HEK293 (cell line): ENCODE measurements around the gene RPEL1.

ENCODE experiments used
- CTCF ChIP-seq: fragments of 450-650 bp; formaldehyde crosslinking; IDR thresholded peaks from 2 replicates; pipeline ENCODE4 v1.5.1; 2016; ENCODE audit warnings: missing biosample characterization, missing genetic modification characterization
- PRDM6 ChIP-seq: fragments of 450-650 bp; formaldehyde crosslinking; IDR thresholded peaks from 2 replicates; pipeline ENCODE4 v1.5.1; 2017; ENCODE audit warnings: missing biosample characterization, missing genetic modification characterization
- YY1 ChIP-seq: fragments of 450-650 bp; formaldehyde crosslinking; IDR thresholded peaks from 2 replicates; pipeline ENCODE4 v1.5.1; 2018; ENCODE audit warnings: missing biosample characterization, missing genetic modification characterization
- ZBTB17 ChIP-seq: fragments of 450-650 bp; formaldehyde crosslinking; IDR thresholded peaks from 2 replicates; pipeline ENCODE4 v1.5.1; 2016; ENCODE audit warnings: missing biosample characterization, missing genetic modification characterization
- ZNF335 ChIP-seq: fragments of 450-650 bp; formaldehyde crosslinking; conservative IDR thresholded peaks from 2 replicates; pipeline ENCODE4 v1.5.1; 2016; ENCODE audit warnings: missing biosample characterization, missing genetic modification characterization
- ZNF350 ChIP-seq: fragments of 450-650 bp; formaldehyde crosslinking; IDR thresholded peaks from 2 replicates; pipeline ENCODE4 v1.5.0; 2017; ENCODE audit warnings: missing biosample characterization, mild to moderate bottlenecking, missing genetic modification characterization
- ZNF580 ChIP-seq: fragments of 450-650 bp; formaldehyde crosslinking; IDR thresholded peaks from 2 replicates; pipeline ENCODE4 v1.5.1; 2016; ENCODE audit warnings: missing biosample characterization, missing genetic modification characterization
- ZNF768 ChIP-seq: fragments of 450-650 bp; formaldehyde crosslinking; IDR thresholded peaks from 2 replicates; pipeline ENCODE4 v1.5.1; 2018; ENCODE audit warnings: missing biosample characterization, mild to moderate bottlenecking, missing genetic modification characterization
- ZNF776 ChIP-seq: fragments of 450-650 bp; formaldehyde crosslinking; IDR thresholded peaks from 2 replicates; pipeline ENCODE4 v1.5.0; 2017; ENCODE audit warnings: missing biosample characterization, missing genetic modification characterization, borderline replicate concordance
- ZNF777 ChIP-seq: fragments of 450-650 bp; formaldehyde crosslinking; IDR thresholded peaks from 2 replicates; pipeline ENCODE4 v1.5.1; 2017; ENCODE audit warnings: missing biosample characterization, missing genetic modification characterization, borderline replicate concordance
- TF ChIP-seq, protein P1 (sequence below): fragments of 450-650 bp; formaldehyde crosslinking; IDR thresholded peaks from 2 replicates; pipeline ENCODE4 v1.5.1; 2016; ENCODE audit warnings: missing biosample characterization, missing genetic modification characterization
- TF ChIP-seq, protein P2 (sequence below): fragments of 450-650 bp; formaldehyde crosslinking; IDR thresholded peaks from 2 replicates; pipeline ENCODE4 v1.5.1; 2017; ENCODE audit warnings: missing biosample characterization, missing genetic modification characterization

- TF ChIP-seq ZNF580 (tag by site-specific recombination) (no peak), ZNF335 (tag by site-specific recombination) (no peak), ZNF777 (no peak), CTCF (tag by site-specific recombination) (peak; percentile 63; the same call in 1 of the 2 replicates), PRDM6 (tag by site-specific recombination) (no peak), YY1 (tag by site-specific recombination) (no peak), ZNF768 (no peak), ZNF776 (tag by site-specific recombination) (no peak), ZNF350 (tag by site-specific recombination) (no peak), ZBTB17 (tag by site-specific recombination) (peak; percentile 74)
- TF ChIP-seq, protein P1, sequence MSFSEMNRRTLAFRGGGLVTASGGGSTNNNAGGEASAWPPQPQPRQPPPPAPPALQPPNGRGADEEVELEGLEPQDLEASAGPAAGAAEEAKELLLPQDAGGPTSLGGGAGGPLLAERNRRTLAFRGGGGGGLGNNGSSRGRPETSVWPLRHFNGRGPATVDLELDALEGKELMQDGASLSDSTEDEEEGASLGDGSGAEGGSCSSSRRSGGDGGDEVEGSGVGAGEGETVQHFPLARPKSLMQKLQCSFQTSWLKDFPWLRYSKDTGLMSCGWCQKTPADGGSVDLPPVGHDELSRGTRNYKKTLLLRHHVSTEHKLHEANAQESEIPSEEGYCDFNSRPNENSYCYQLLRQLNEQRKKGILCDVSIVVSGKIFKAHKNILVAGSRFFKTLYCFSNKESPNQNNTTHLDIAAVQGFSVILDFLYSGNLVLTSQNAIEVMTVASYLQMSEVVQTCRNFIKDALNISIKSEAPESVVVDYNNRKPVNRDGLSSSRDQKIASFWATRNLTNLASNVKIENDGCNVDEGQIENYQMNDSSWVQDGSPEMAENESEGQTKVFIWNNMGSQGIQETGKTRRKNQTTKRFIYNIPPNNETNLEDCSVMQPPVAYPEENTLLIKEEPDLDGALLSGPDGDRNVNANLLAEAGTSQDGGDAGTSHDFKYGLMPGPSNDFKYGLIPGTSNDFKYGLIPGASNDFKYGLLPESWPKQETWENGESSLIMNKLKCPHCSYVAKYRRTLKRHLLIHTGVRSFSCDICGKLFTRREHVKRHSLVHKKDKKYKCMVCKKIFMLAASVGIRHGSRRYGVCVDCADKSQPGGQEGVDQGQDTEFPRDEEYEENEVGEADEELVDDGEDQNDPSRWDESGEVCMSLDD (tag by site-specific recombination): no peak
- TF ChIP-seq, protein P2, sequence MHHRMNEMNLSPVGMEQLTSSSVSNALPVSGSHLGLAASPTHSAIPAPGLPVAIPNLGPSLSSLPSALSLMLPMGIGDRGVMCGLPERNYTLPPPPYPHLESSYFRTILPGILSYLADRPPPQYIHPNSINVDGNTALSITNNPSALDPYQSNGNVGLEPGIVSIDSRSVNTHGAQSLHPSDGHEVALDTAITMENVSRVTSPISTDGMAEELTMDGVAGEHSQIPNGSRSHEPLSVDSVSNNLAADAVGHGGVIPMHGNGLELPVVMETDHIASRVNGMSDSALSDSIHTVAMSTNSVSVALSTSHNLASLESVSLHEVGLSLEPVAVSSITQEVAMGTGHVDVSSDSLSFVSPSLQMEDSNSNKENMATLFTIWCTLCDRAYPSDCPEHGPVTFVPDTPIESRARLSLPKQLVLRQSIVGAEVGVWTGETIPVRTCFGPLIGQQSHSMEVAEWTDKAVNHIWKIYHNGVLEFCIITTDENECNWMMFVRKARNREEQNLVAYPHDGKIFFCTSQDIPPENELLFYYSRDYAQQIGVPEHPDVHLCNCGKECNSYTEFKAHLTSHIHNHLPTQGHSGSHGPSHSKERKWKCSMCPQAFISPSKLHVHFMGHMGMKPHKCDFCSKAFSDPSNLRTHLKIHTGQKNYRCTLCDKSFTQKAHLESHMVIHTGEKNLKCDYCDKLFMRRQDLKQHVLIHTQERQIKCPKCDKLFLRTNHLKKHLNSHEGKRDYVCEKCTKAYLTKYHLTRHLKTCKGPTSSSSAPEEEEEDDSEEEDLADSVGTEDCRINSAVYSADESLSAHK (tag by site-specific recombination): no peak; the same call in 1 of the 2 replicates
Observed at GRCh38 chr10:103238506-103239252, 7.0 kb upstream of the RPEL1 start.
